H9 (cell line): ENCODE measurements around the gene SLC34A2. TPM values are rescaled to one million over a fixed set of nuclear protein-coding genes. Genes with fewer than 3 reads are reported as not detected.

Source experiments
- DNase-seq: peaks from one replicate; pipeline ENCODE4 v3.0.0-alpha.2; 2017
- H2AFZ ChIP-seq: one replicate; pipeline ENCODE4 v1.6.1; 2013; ENCODE audit warnings: mild to moderate bottlenecking, low read length, control low read depth, moderate library complexity
- H2AK5ac ChIP-seq: 2 replicates; pipeline ENCODE4 v1.6.1; 2013; ENCODE audit warnings: low read length, control low read depth, mixed read lengths; ENCODE audit not compliant: insufficient read length
- H2BK120ac ChIP-seq: one replicate; pipeline ENCODE4 v1.6.1; 2013; ENCODE audit warnings: low read depth, mild to moderate bottlenecking, low read length, control low read depth, inconsistent platforms; ENCODE audit not compliant: poor library complexity, severe bottlenecking
- H2BK12ac ChIP-seq: 2 replicates; pipeline ENCODE4 v1.6.1; 2013; ENCODE audit warnings: low read length, control low read depth, mixed read lengths, low read depth; ENCODE audit not compliant: insufficient read length
- H2BK15ac ChIP-seq: 2 replicates; pipeline ENCODE4 v1.6.1; 2013; ENCODE audit warnings: low read depth, low read length, control low read depth
- H2BK20ac ChIP-seq: one replicate; pipeline ENCODE4 v1.6.1; 2013; ENCODE audit warnings: low read depth, mild to moderate bottlenecking, low read length, control low read depth, inconsistent platforms; ENCODE audit not compliant: poor library complexity, severe bottlenecking
- H2BK5ac ChIP-seq: 2 replicates; pipeline ENCODE4 v1.6.1; 2013; ENCODE audit warnings: low read length, control low read depth, mixed read lengths; ENCODE audit not compliant: insufficient read length
- H3K14ac ChIP-seq: 2 replicates; pipeline ENCODE4 v1.6.1; 2013; ENCODE audit warnings: low read length, control low read depth; ENCODE audit not compliant: insufficient read depth
- H3K18ac ChIP-seq: 2 replicates; pipeline ENCODE4 v1.6.1; 2013; ENCODE audit warnings: low read depth, mild to moderate bottlenecking, mixed read lengths, low read length, control low read depth; ENCODE audit not compliant: insufficient read length
- H3K23ac ChIP-seq: 2 replicates; pipeline ENCODE4 v1.6.1; 2013; ENCODE audit warnings: low read length, control low read depth, mixed read lengths, low read depth; ENCODE audit not compliant: insufficient read length
- H3K23me2 ChIP-seq: 2 replicates; pipeline ENCODE4 v1.6.1; 2013; ENCODE audit warnings: low read depth, mild to moderate bottlenecking, mixed read lengths, low read length, control low read depth; ENCODE audit not compliant: insufficient read length, poor library complexity, severe bottlenecking
- H3K27ac ChIP-seq: 2 replicates; pipeline ENCODE4 v1.5.1; 2013; ENCODE audit warnings: low read length, control low read depth, mixed read lengths, low read depth; ENCODE audit not compliant: insufficient read length
- H3K27me3 ChIP-seq: 2 replicates; pipeline ENCODE4 v1.6.1; 2013; ENCODE audit warnings: low read length, control low read depth, inconsistent platforms; ENCODE audit not compliant: insufficient read depth
- H3K4ac ChIP-seq: 2 replicates; pipeline ENCODE4 v1.6.1; 2013; ENCODE audit warnings: low read depth, mild to moderate bottlenecking, control low read depth, inconsistent platforms, low read length, moderate library complexity
- H3K4me1 ChIP-seq: 2 replicates; pipeline ENCODE4 v1.6.1; 2013; ENCODE audit warnings: low read length, control low read depth, inconsistent platforms; ENCODE audit not compliant: insufficient read depth
- H3K4me2 ChIP-seq: 2 replicates; pipeline ENCODE4 v1.6.1; 2013; ENCODE audit warnings: low read length, control low read depth, mixed read lengths; ENCODE audit not compliant: insufficient read length, insufficient read depth
- H3K56ac ChIP-seq: 2 replicates; pipeline ENCODE4 v1.6.1; 2013; ENCODE audit warnings: low read depth, mild to moderate bottlenecking, mixed read lengths, low read length, control low read depth; ENCODE audit not compliant: insufficient read length
- H3K79me1 ChIP-seq: 2 replicates; pipeline ENCODE4 v1.6.1; 2013; ENCODE audit warnings: low read depth, mild to moderate bottlenecking, moderate library complexity, low read length, control low read depth, inconsistent platforms; ENCODE audit not compliant: insufficient read depth, poor library complexity, severe bottlenecking
- H3K79me2 ChIP-seq: 2 replicates; pipeline ENCODE4 v1.6.1; 2013; ENCODE audit warnings: low read length, control low read depth, inconsistent platforms; ENCODE audit not compliant: insufficient read depth
- H3K9ac ChIP-seq: 2 replicates; pipeline ENCODE4 v1.6.1; 2013; ENCODE audit warnings: low read length, control low read depth, mixed read lengths; ENCODE audit not compliant: insufficient read length; ENCODE audit errors: extremely low read depth
- H3K9me3 ChIP-seq: one replicate; pipeline ENCODE4 v1.6.1; 2013; ENCODE audit warnings: low read depth, low read length, inconsistent platforms; ENCODE audit not compliant: control insufficient read depth
- H3T11ph ChIP-seq: one replicate; pipeline ENCODE4 v1.6.1; 2013; ENCODE audit warnings: mild to moderate bottlenecking, low read length, control low read depth, inconsistent platforms
- H4K20me1 ChIP-seq: one replicate; pipeline ENCODE4 v1.6.1; 2013; ENCODE audit not compliant: control insufficient read depth, insufficient read length, insufficient read depth
- H4K5ac ChIP-seq: 2 replicates; pipeline ENCODE4 v1.6.1; 2013; ENCODE audit warnings: low read depth, mild to moderate bottlenecking, mixed read lengths, low read length, control low read depth; ENCODE audit not compliant: insufficient read length
- H4K8ac ChIP-seq: replicated peaks from 2 replicates; pipeline ENCODE4 v1.6.1; 2013; ENCODE audit warnings: low read length, control low read depth, mixed read lengths, low read depth; ENCODE audit not compliant: insufficient read length
- H4K91ac ChIP-seq: 2 replicates; pipeline ENCODE4 v1.6.1; 2013; ENCODE audit warnings: low read depth, mild to moderate bottlenecking, moderate library complexity, mixed read lengths, low read length, control low read depth; ENCODE audit not compliant: insufficient read length
- H3K27ac Mint-ChIP-seq, 3 experiments: 2 replicates in 2 of 3; 3 replicates in 1 of 3; pipeline ENCODE4 v1.8.0; 2020 to 2021; ENCODE audit warnings: mixed read lengths in 3 of 3, mild to moderate bottlenecking in 1 of 3, moderate library complexity in 1 of 3
- H3K27me3 Mint-ChIP-seq: 2 replicates; pipeline ENCODE4 v1.8.0; 2021; ENCODE audit warnings: low read depth, mild to moderate bottlenecking, moderate library complexity, mixed read lengths
- H3K36me3 Mint-ChIP-seq, 3 experiments: 2 replicates in 2 of 3; 3 replicates in 1 of 3; pipeline ENCODE4 v1.8.0; 2020 to 2021; ENCODE audit warnings: low read depth in 3 of 3, mixed read lengths in 3 of 3; ENCODE audit not compliant: insufficient read depth in 1 of 3
- H3K4me1 Mint-ChIP-seq, 2 experiments: 2 replicates each; pipeline ENCODE4 v1.8.0; 2020; ENCODE audit warnings: mixed read lengths in 2 of 2
- H3K4me3 Mint-ChIP-seq, 2 experiments: 2 replicates in 1 of 2; 3 replicates in 1 of 2; pipeline ENCODE4 v1.8.0; 2020 to 2021; ENCODE audit warnings: mild to moderate bottlenecking in 2 of 2, mixed read lengths in 2 of 2, moderate library complexity in 1 of 2
- H3K9me3 Mint-ChIP-seq, 2 experiments: 2 replicates in 1 of 2; 3 replicates in 1 of 2; pipeline ENCODE4 v1.8.0; 2020; ENCODE audit warnings: mild to moderate bottlenecking in 2 of 2, mixed read lengths in 2 of 2, moderate library complexity in 1 of 2
- CTCF ChIP-seq: fragments of 200-600 bp; sonication (generic); conservative IDR thresholded peaks from 3 replicates; pipeline ENCODE4 v1.8.0; 2021; ENCODE audit warnings: antibody characterized with exemption, mild to moderate bottlenecking
- WGBS: extraction: QIAGEN DNeasy Blood & Tissue Kit; methylation state at CpG from one replicate; pipeline ENCODE4 v1.1.7; 2013; ENCODE audit warnings: missing lambda C conversion rate, low lambda C conversion rate, mixed read lengths; ENCODE audit not compliant: insufficient read length; ENCODE audit errors: extremely low coverage; 5-methylcytosine and 5-hydroxymethylcytosine counted together
- long read RNA-seq: library from polyadenylated mRNA; unstranded; transcript quantifications from one replicate; pipeline ENCODE4 v2.0.0, GENCODE V29; 2020
- total RNA-seq: library from RNA; stranded (reverse); gene quantifications from 2 replicates; pipeline ENCODE4 v1.2.1, GENCODE V29; 2021

The SLC34A2 gene
- 0.35 and 0.57 TPM in 2 replicates for total RNA-seq
- long read RNA-seq, partial matches to known transcripts, result 0 of 1 reads
- long read RNA-seq, other reads (novel, unspliced or antisense), result 0 of 1 reads

- Histone ChIP-seq H3K79me2 (no peaks in the 10 kb centered on the region), H3K23me2 (peaks cover 6% of the 10 kb centered on the region), H3K56ac (no peak within 1 kb of the TSS), H3K4ac (no peak within 1 kb of the TSS), H4K91ac (no peak within 1 kb of the TSS), H3K4me1 (peaks cover 13% of the 10 kb centered on the region; the same call in 1 of the 2 replicates), H3K27ac (no peak within 1 kb of the TSS), H3K4me2 (peak within 1 kb of the TSS; percentile 41), H4K20me1 (no peaks in the 10 kb centered on the region), H2AFZ (no peak within 1 kb of the TSS), H2BK12ac (no peak within 1 kb of the TSS), H3K27me3 (peaks cover 16% of the 10 kb centered on the region; the same call in 1 of the 2 replicates), H2AK5ac (no peak within 1 kb of the TSS), H3K9me3 (no peaks in the 10 kb centered on the region), H3K18ac (peak within 1 kb of the TSS; percentile 22), H2BK20ac (no peak within 1 kb of the TSS), H2BK15ac (no peak within 1 kb of the TSS), H3K79me1 (no peaks in the 10 kb centered on the region), H3K14ac (peak within 1 kb of the TSS; percentile 26; the same call in 1 of the 2 replicates), H2BK5ac (no peak within 1 kb of the TSS), H3K23ac (no peak within 1 kb of the TSS), H4K8ac (no peak within 1 kb of the TSS), H3K9ac (no peak within 1 kb of the TSS), H3T11ph (no peak within 1 kb of the TSS), H4K5ac (no peak within 1 kb of the TSS), H2BK120ac (no peak within 1 kb of the TSS)
- Mint-ChIP-seq H3K9me3 (no peaks in the 10 kb centered on the region), H3K4me3 (peak within 1 kb of the TSS; percentile 61 to 76), H3K36me3 (no peaks in the 10 kb centered on the region), H3K27me3 (peaks cover 53% of the 10 kb centered on the region), H3K27ac (peak within 1 kb of the TSS in 1 of 3 experiments; percentile 52; a peak in 1 of 7 replicates), H3K4me1 (peaks cover 33 to 43% of the 10 kb centered on the region in 2 experiments)
- WGBS, result no CpG with 5 or more reads among the region's 71 CpGs
- peak; percentile 85 for DNase-seq
- TF ChIP-seq CTCF, result peak; percentile 35; the same call in 2 of the 3 replicates
These were observed at the start of gene SLC34A2 for GRCh38 chr4:25654971-25655963. Gene SLC34A2 (plus strand): TSS chr4:25655851. CDS start chr4:25662501, 6,650 bp downstream.
